ENCODE measurements around the gene IGF2R. TPM values are rescaled to one million over a fixed set of nuclear protein-coding genes. Genes with fewer than 3 reads are reported as not detected.
A peak's percentile ranks its signal among the peaks of the same experiment; 100 is the strongest.
"Not testable (repeated sequence)": the region's sequence is repeated elsewhere in the genome, so short reads cannot be mapped to it uniquely, and the experiment has no call there.

The IGF2R gene
- total RNA-seq, 5 donors from 2014 or later (not counting 1 experiment from before 2014, with no cell fraction given), result 63.4 to 87.5 (median 70.5) TPM

DNA sequence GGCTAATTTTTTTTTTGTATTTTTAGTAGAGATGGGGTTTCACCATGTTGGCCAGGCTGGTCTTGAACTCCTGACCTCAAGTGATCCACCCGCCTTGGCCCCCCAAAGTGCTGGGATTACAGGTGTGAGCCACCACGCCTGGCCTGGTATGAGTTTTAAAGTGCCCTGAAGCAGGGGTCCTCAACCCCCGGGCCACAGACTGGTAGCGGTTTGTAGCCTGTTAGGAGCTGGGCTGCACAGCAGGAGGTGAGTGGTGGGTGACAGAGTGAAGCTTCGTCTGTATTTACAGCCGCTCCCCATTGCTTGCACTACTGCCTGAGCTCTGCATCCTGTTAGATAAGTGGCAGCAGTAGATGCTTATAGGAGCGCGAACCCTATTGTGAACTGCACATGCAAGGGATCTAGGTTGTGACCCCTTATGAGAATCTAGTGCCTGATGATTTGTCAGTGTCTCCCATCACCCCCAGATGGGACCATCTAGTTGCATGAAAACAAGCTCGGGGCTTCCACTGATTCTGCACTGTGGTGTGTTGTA, 32.1 kb downstream of the IGF2R start:
- H3K27me3 Mint-ChIP-seq; H3K4me3 Mint-ChIP-seq; H3K4me3 ChIP-seq (ENCODE audit: control insufficient read depth in 1 of 2, extremely low read depth in 1 of 2, low read length in 1 of 2); ATAC-seq (replicated peaks in 1 of 4); DNase-seq; H3K27me3 ChIP-seq (replicated peaks in 1 of 2; ENCODE audit: control insufficient read depth in 2 of 2, extremely low read depth in 1 of 2, insufficient read depth in 2 of 2, low read length in 1 of 2); H3K9me3 ChIP-seq; H3K27ac Mint-ChIP-seq; POLR2A ChIA-PET; H3K27ac ChIP-seq (ENCODE audit: low read length); H3K9me3 Mint-ChIP-seq: not testable (repeated sequence)
- peaks cover 8 to 48% of the 10 kb centered on the region in 2 experiments for H3K4me1 ChIP-seq (ENCODE audit: control insufficient read depth in 1 of 2, extremely low read depth in 1 of 2, insufficient read depth in 2 of 2, low read length in 2 of 2)
- Mint-ChIP-seq H3K4me1 (peaks cover 60 to 68% (median 63%) of the 10 kb centered on the region in 3 donors), H3K36me3 (peaks cover 41% of the 10 kb centered on the region)
- 100% methylated on average over 7 of the region's 9 CpGs for WGBS (ENCODE audit: insufficient coverage)
- peaks cover 2 to 11% of the 10 kb centered on the region in 2 donors for H3K36me3 ChIP-seq (ENCODE audit: control insufficient read depth in 2 of 2, extremely low read depth in 1 of 2, insufficient read depth in 1 of 2, low read length in 1 of 2)
- CTCF ChIA-PET, result interaction anchor here in 1 of 2 donors (0.6 kb wide), 1 partner anchor 174 kb away, joined by 4 read pairs; no protein-coding TSS in a partner anchor

DNA sequence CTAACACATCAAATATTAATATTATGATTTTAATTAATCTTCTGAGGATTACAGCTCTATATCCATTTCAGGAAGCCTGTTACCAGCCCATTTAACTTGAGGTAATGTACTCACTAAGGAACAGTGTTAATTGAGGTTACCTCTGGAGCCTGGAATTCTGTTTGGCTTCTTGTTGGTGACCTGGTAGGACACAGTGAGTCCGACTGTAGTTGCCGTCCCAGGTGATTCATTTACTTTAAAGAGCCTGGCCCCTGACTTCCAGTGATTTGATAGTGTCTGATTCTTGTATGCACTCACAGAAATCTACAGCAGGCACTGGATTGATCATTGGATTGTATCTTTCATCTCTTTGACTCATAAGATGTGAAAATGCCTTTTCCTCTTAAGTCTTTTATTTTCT, 34.0 kb downstream of the IGF2R start:
- H3K27me3 Mint-ChIP-seq, result no peaks in the 10 kb centered on the region
- no peak for DNase-seq
- no peak for ATAC-seq (replicated peaks in 1 of 4)
- ChIA-PET CTCF (no interaction called here), POLR2A (interaction anchor here in 1 of 2 donors (0.6 kb wide), 1 partner anchor 79 kb away, joined by 3 read pairs; no protein-coding TSS in a partner anchor)
- peaks cover 60 to 66% (median 63%) of the 10 kb centered on the region in 3 donors for H3K4me1 Mint-ChIP-seq
- H3K9me3 Mint-ChIP-seq, result no peaks in the 10 kb centered on the region
- no peak overlapping the region for H3K27ac ChIP-seq (ENCODE audit: low read length)
- no peak overlapping the region for H3K4me3 Mint-ChIP-seq
- H3K4me1 ChIP-seq (ENCODE audit: control insufficient read depth in 1 of 2, extremely low read depth in 1 of 2, insufficient read depth in 2 of 2, low read length in 2 of 2), result peaks cover 6 to 34% of the 10 kb centered on the region in 2 experiments
- WGBS (ENCODE audit: insufficient coverage), result no CpG with 5 or more reads among the region's 2 CpGs
- no peaks in the 10 kb centered on the region for H3K27me3 ChIP-seq (replicated peaks in 1 of 2; ENCODE audit: control insufficient read depth in 2 of 2, extremely low read depth in 1 of 2, insufficient read depth in 2 of 2, low read length in 1 of 2)
- no peak overlapping the region for H3K27ac Mint-ChIP-seq
- peaks cover 0 to 6% of the 10 kb centered on the region in 2 donors for H3K36me3 ChIP-seq (ENCODE audit: control insufficient read depth in 2 of 2, extremely low read depth in 1 of 2, insufficient read depth in 1 of 2, low read length in 1 of 2)
- peaks cover 30% of the 10 kb centered on the region for H3K36me3 Mint-ChIP-seq
- H3K4me3 ChIP-seq (ENCODE audit: control insufficient read depth in 1 of 2, extremely low read depth in 1 of 2, low read length in 1 of 2), result no peak overlapping the region
- H3K9me3 ChIP-seq, result no peaks in the 10 kb centered on the region

DNA sequence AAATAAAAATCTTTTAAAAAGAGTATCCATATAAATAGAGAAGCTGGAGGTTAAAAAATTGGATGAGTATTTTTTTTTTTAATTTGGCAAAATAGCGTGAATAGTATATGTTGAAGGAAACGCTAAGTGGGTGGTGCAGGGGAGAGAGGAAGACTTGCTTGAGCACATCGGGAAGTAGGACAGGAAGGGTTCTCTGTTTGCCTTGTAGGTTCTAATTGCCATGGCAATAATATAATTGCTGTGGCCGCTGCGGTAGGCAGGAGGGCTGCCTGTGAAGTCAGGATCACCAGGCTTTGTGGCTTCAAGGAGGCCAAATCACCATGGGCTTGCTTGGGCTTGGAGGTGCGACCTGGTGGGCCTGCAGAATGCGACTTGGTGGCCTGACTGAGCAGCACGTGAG, 35.1 kb downstream of the IGF2R start:
- ATAC-seq (replicated peaks in 1 of 4) (no peak), DNase-seq (no peak)
- 86% methylated on average over 8 of the region's 8 CpGs for WGBS (ENCODE audit: insufficient coverage)
- peak overlapping the region; percentile 23 for H3K27ac ChIP-seq (ENCODE audit: low read length)
- no peak overlapping the region for H3K4me3 ChIP-seq (ENCODE audit: control insufficient read depth in 1 of 2, extremely low read depth in 1 of 2, low read length in 1 of 2)
- H3K27ac Mint-ChIP-seq, result no peak overlapping the region
- H3K36me3 ChIP-seq (ENCODE audit: control insufficient read depth in 2 of 2, extremely low read depth in 1 of 2, insufficient read depth in 1 of 2, low read length in 1 of 2), result peaks cover 6% of the 10 kb centered on the region in 2 donors
- peaks cover 6 to 30% of the 10 kb centered on the region in 2 experiments for H3K4me1 ChIP-seq (ENCODE audit: control insufficient read depth in 1 of 2, extremely low read depth in 1 of 2, insufficient read depth in 2 of 2, low read length in 2 of 2)
- H3K4me1 Mint-ChIP-seq, result peaks cover 58 to 62% (median 61%) of the 10 kb centered on the region in 3 donors
- H3K27me3 ChIP-seq (replicated peaks in 1 of 2; ENCODE audit: control insufficient read depth in 2 of 2, extremely low read depth in 1 of 2, insufficient read depth in 2 of 2, low read length in 1 of 2), result no peaks in the 10 kb centered on the region
- ChIA-PET CTCF (no interaction called here), POLR2A (interaction anchor here in 1 of 2 donors (0.7 kb wide), 1 partner anchor 28 kb away, joined by 4 read pairs; no protein-coding TSS in a partner anchor)
- H3K36me3 Mint-ChIP-seq, result peaks cover 29% of the 10 kb centered on the region
- no peaks in the 10 kb centered on the region for H3K9me3 ChIP-seq
- H3K4me3 Mint-ChIP-seq, result peak overlapping the region in 1 of 3 donors; percentile 29
- no peaks in the 10 kb centered on the region for H3K9me3 Mint-ChIP-seq
- no peaks in the 10 kb centered on the region for H3K27me3 Mint-ChIP-seq

GRCh38 chr6:160004419-160005175, 35.7 kb downstream of the IGF2R start:
- Histone ChIP-seq H3K27ac (ENCODE audit: low read length) (peak overlapping the region; percentile 3), H3K4me1 (ENCODE audit: control insufficient read depth in 1 of 2, extremely low read depth in 1 of 2, insufficient read depth in 2 of 2, low read length in 2 of 2) (peaks cover 6 to 26% of the 10 kb centered on the region in 2 experiments), H3K27me3 (replicated peaks in 1 of 2; ENCODE audit: control insufficient read depth in 2 of 2, extremely low read depth in 1 of 2, insufficient read depth in 2 of 2, low read length in 1 of 2) (no peaks in the 10 kb centered on the region), H3K4me3 (ENCODE audit: control insufficient read depth in 1 of 2, extremely low read depth in 1 of 2, low read length in 1 of 2) (no peak overlapping the region), H3K9me3 (no peaks in the 10 kb centered on the region), H3K36me3 (ENCODE audit: control insufficient read depth in 2 of 2, extremely low read depth in 1 of 2, insufficient read depth in 1 of 2, low read length in 1 of 2) (peaks cover 6 to 9% of the 10 kb centered on the region in 2 donors)
- no peak overlapping the region for H3K27ac Mint-ChIP-seq
- H3K36me3 Mint-ChIP-seq, result peaks cover 29% of the 10 kb centered on the region
- H3K4me3 Mint-ChIP-seq, result peak overlapping the region in 1 of 3 donors; percentile 29
- no peaks in the 10 kb centered on the region for H3K27me3 Mint-ChIP-seq
- ATAC-seq (replicated peaks in 1 of 4), result no peak
- ChIA-PET POLR2A (no interaction called here), CTCF (no interaction called here)
- WGBS (ENCODE audit: insufficient coverage), result 98% methylated on average over 15 of the region's 21 CpGs
- H3K9me3 Mint-ChIP-seq, result no peaks in the 10 kb centered on the region
- no peak for DNase-seq
- H3K4me1 Mint-ChIP-seq, result peaks cover 52 to 56% (median 56%) of the 10 kb centered on the region in 3 donors

DNA sequence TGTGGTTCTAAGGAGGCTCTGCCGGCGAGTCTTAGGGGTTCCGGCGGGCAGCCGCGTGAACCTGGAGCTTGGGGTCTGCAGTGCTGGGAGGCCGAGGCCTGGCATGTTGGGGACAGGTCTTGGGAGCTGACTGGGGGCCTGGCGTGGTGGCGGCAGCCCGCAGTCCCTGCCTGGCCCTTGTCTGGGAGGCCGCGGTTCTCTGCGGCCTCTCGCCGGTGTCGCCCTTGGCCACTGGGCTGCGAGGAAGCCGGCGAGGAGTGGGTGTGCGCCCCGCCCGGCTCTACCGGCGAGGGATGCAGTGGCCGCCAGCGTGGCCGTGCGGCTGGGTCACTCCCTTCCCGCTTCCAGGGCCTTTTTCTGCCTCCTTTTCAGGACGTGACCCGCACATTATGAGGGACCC, 36.3 kb downstream of the IGF2R start:
- no peak for ATAC-seq (replicated peaks in 1 of 4)
- H3K36me3 ChIP-seq (ENCODE audit: control insufficient read depth in 2 of 2, extremely low read depth in 1 of 2, insufficient read depth in 1 of 2, low read length in 1 of 2), result peaks cover 6 to 15% of the 10 kb centered on the region in 2 donors
- H3K9me3 Mint-ChIP-seq, result no peaks in the 10 kb centered on the region
- no peak for DNase-seq
- H3K36me3 Mint-ChIP-seq, result peaks cover 27% of the 10 kb centered on the region
- peaks cover 46 to 52% (median 50%) of the 10 kb centered on the region in 3 donors for H3K4me1 Mint-ChIP-seq
- 95% methylated on average over 31 of the region's 31 CpGs for whole genome bisulfite sequencing (ENCODE audit: insufficient coverage)
- CTCF ChIA-PET, result no interaction called here
- no peaks in the 10 kb centered on the region for H3K27me3 ChIP-seq (replicated peaks in 1 of 2; ENCODE audit: control insufficient read depth in 2 of 2, extremely low read depth in 1 of 2, insufficient read depth in 2 of 2, low read length in 1 of 2)
- no peaks in the 10 kb centered on the region for H3K27me3 Mint-ChIP-seq
- no peak overlapping the region for H3K4me3 ChIP-seq (ENCODE audit: control insufficient read depth in 1 of 2, extremely low read depth in 1 of 2, low read length in 1 of 2)
- no peak overlapping the region for H3K27ac Mint-ChIP-seq
- POLR2A ChIA-PET, result no interaction called here
- H3K9me3 ChIP-seq, result no peaks in the 10 kb centered on the region
- no peak overlapping the region for H3K27ac ChIP-seq (ENCODE audit: low read length)
- no peak overlapping the region for H3K4me3 Mint-ChIP-seq
- peaks cover 2 to 24% of the 10 kb centered on the region in 2 experiments for H3K4me1 ChIP-seq (ENCODE audit: control insufficient read depth in 1 of 2, extremely low read depth in 1 of 2, insufficient read depth in 2 of 2, low read length in 2 of 2)

DNA sequence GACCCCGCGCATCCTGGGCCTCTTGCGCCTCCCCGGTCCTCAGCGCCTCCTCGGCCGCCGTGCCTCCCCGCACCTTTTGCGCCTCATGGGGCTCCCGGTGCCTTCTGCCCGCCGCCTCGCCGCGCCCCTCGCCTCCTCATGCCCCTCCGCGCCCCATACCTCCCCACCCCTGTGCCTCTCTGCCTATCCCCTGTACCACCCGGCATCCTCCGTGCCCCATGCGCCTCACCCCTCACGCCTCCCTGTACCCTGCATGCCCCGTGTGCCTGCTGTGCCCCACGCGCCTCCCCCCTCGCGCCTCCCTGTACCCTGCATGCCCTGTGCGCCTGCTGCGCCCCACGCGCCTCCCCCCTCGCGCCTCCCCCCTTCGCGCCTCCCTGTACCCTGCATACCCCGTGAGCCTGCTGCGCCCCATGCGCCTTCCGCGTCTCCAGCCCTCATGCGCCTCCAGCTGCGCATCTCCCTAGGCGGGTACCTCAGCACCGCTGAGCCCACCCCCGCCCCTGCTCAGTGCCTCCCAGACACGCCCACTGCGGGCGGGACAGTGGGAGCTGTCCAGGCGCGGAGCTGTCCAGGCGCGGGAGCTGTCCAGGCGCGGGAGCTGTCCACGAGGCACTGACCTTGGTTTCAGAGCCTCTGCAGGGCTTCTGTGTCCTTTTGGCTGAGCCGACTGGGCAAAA, 37.1 kb downstream of the IGF2R start:
- Histone ChIP-seq H3K4me3 (ENCODE audit: control insufficient read depth in 1 of 2, extremely low read depth in 1 of 2, low read length in 1 of 2) (no peak overlapping the region), H3K27me3 (replicated peaks in 1 of 2; ENCODE audit: control insufficient read depth in 2 of 2, extremely low read depth in 1 of 2, insufficient read depth in 2 of 2, low read length in 1 of 2) (no peaks in the 10 kb centered on the region), H3K4me1 (ENCODE audit: control insufficient read depth in 1 of 2, extremely low read depth in 1 of 2, insufficient read depth in 2 of 2, low read length in 2 of 2) (peaks cover 0 to 20% of the 10 kb centered on the region in 2 experiments), H3K9me3 (no peaks in the 10 kb centered on the region), H3K36me3 (ENCODE audit: control insufficient read depth in 2 of 2, extremely low read depth in 1 of 2, insufficient read depth in 1 of 2, low read length in 1 of 2) (peaks cover 6 to 23% of the 10 kb centered on the region in 2 donors), H3K27ac (ENCODE audit: low read length) (no peak overlapping the region)
- H3K36me3 Mint-ChIP-seq, result peaks cover 30% of the 10 kb centered on the region
- POLR2A ChIA-PET, result interaction anchor here (0.6 kb wide), 2 partner anchors 40 to 224 kb away, joined by 3 to 4 read pairs; no protein-coding TSS in a partner anchor
- DNase-seq (no peak), ATAC-seq (replicated peaks in 1 of 4) (peak in 3 of 4 experiments; percentile 42 to 48 (median 45))
- peaks cover 41 to 49% (median 46%) of the 10 kb centered on the region in 3 donors for H3K4me1 Mint-ChIP-seq
- no peak overlapping the region for H3K27ac Mint-ChIP-seq
- CTCF ChIA-PET, result interaction anchor here (0.6 to 0.8 kb wide), 2 partner anchors 32 to 74 kb away, joined by 3 to 7 read pairs; no protein-coding TSS in a partner anchor
- H3K9me3 Mint-ChIP-seq, result no peaks in the 10 kb centered on the region
- peak overlapping the region in 1 of 3 donors; percentile 45 for H3K4me3 Mint-ChIP-seq
- WGBS (ENCODE audit: insufficient coverage), result 80% methylated on average over 50 of the region's 57 CpGs
- no peaks in the 10 kb centered on the region for H3K27me3 Mint-ChIP-seq

Data from T-cell (primary cell).